Stimulated activated CD8-positive, alpha-beta memory T cell treated with anti-CD3 and anti-CD28 coated beads, Interleukin-12 subunit alpha, Interleukin-12 subunit beta, amount 100 ng/mL, for 1 hour (primary cell): Measurements from ENCODE around the gene ICAM2.
"Not testable (repeated sequence)": the region's sequence is repeated elsewhere in the genome, so short reads cannot be mapped to it uniquely, and the experiment has no call there.

Experiments used
- DNase-seq: peaks from one replicate; pipeline ENCODE4 v3.0.0-alpha.2; 2020; ENCODE audit warnings: low read depth

ICAM2 gene

DNA sequence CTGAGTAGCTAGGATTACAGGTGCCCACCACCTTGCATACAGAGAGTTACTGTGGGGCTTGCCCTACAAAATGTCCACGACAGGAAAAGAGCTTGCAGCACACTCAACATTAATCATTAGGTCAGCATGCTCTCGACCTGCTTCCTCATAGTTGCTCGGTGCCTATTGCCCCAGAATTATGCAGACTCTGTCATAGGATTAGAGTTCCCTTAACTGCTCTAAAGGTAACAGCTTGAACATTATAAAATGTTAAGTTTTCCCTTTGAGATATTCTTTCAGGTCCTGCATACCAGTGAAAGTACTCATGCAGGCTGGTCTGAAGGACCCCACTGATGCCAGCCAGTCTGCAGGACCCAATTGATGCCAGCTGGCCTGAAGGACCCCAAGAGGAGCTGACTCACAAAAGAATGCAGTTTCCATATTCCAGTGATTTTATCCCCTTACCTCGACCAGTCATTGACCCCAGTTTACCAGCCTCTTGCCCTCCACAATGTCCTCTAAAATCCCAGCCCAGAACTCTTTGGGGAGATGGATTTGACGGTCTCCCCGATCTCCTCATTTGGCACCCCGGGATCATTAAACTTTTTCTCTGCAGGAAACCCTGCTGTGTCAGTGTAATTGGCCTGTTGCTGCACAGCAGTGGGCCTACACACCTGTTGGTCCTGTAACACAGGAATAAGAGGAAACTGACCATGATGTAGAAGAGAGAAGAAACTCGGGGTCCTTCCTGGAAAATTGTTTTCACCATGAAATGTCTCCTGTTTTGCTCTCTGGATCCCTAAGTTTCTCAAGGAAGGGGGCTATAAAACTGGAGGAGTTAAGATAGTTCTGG lies 10.6 kb downstream of the ICAM2 start:
- no peak for DNase-seq

- no peak for DNase-seq
Measured at GRCh38 chr17:64008830-64009229, 11.6 kb downstream of the ICAM2 start.

- no peak for DNase-seq
Measured at GRCh38 chr17:64008346-64008745, 12.1 kb downstream of the ICAM2 start.

- DNase-seq: no peak
Measured at GRCh38 chr17:64007838-64008282, 12.6 kb downstream of the ICAM2 start.

- not testable (repeated sequence) for DNase-seq
Measured at GRCh38 chr17:64007089-64007837, 13.2 kb downstream of the ICAM2 start.

DNA sequence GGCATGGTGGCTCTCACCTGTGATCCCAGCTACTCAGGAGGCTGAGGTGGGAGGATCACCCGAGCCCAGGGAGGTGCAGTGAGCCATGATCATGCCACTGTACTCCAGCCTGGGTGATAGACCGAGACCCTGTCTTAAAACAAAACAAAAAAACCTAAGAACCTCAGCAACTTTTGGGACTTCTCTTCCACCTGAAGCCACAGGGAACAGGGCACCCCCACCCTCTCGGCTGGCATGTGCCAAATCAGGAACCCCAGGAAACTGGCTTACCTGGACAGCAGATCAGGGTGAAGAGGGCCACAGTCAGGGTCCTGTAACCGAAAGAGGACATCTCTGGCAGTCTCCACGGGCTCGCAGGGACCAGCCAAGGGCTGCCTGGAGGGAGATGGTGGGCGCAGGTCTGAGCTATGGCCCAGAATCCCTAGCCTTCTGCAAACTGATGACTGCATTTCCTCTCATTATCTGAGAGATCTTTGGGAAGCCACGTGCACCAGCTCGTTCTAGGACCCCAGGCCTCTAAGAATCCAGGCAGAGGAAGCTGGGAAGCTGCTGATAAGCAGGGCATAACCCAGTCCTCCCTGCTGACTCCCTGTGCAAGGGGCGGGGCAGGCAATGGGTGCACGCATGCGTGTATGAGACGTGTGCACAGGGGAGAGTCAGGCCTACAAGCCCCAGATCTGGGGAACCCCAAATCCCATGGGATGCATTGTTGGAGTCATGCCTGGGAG lies 13.9 kb downstream of the ICAM2 start:
- no peak for DNase-seq

DNA sequence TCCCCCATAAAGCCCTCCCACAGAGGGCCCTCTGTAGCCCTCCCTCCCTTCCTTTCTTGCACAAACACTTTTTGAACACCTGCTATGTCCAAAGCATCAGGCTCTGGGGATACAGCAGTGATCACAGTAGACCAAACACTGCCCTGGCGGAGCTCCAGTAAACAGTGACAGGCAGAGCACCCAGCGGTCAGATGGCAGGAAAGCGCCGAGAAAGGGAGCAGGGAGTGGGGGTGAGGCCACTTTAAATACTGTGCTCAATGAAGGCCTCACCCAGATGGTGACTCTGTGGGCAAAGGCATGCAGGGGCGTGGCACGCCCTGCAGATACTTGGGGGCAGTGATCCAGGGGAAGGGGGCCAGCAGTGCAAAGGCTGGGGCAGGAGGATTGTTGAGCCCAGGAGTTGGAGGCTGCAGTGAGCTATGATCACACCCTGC lies 14.7 kb downstream of the ICAM2 start:
- no peak for DNase-seq

GRCh38 chr17:64004903-64005733 lies 15.3 kb downstream of the ICAM2 start:
- no peak for DNase-seq

DNA sequence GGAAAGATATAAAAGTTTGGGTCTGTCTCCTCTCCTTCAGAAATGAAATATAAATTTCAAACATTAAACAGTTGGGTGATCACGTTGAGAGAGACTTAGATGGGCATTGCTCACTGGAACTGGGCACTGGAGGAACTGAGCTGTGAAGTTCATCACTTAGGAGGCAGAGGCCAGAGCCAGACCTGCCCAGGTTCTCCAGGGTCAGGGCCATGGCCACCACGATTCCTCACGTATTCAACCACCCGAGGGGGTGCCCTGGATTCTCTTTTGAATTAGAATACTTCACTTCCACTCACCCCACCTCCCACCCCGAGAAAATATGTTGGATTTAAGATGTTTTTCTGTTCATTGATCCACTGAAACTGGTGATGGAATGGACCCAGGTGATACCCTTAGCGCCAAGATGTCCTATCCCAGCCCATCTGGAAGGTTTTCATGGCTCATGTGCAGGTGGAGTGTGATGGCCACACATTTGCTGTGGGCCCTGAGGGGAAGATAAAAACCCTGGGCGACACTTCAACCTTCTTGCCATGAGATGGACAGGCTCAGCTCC lies 16.1 kb downstream of the ICAM2 start:
- no peak for DNase-seq

DNA sequence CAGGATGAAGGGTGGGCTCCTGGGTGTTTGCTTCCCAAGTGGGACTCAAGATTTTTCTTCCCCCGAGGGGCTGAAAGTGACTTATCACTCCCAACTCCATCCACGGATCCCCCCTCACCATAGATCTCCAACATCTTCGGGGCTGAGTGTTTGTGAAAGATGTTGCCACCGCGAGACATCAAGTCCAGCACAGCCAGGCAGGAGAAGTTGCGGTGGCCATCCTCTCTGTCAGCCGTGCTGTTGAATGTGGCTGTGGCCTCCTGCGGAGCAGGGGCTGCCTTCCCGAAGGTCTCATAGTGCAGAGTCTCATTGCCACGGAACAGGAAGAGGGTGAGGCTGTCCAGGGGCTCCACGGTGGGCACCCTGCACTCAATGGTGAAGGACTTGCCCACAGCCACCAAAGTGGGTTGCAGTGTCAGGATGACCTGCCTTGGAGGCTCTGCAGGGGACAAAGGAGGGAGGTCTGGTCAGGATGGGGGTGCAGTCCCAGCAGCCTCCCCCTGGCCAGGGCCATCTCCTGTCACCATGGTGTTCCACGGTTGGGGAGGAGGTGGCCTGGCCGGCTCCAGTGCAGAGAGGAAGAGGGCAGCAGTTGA lies 16.8 kb downstream of the ICAM2 start:
- DNase-seq: no peak

DNA sequence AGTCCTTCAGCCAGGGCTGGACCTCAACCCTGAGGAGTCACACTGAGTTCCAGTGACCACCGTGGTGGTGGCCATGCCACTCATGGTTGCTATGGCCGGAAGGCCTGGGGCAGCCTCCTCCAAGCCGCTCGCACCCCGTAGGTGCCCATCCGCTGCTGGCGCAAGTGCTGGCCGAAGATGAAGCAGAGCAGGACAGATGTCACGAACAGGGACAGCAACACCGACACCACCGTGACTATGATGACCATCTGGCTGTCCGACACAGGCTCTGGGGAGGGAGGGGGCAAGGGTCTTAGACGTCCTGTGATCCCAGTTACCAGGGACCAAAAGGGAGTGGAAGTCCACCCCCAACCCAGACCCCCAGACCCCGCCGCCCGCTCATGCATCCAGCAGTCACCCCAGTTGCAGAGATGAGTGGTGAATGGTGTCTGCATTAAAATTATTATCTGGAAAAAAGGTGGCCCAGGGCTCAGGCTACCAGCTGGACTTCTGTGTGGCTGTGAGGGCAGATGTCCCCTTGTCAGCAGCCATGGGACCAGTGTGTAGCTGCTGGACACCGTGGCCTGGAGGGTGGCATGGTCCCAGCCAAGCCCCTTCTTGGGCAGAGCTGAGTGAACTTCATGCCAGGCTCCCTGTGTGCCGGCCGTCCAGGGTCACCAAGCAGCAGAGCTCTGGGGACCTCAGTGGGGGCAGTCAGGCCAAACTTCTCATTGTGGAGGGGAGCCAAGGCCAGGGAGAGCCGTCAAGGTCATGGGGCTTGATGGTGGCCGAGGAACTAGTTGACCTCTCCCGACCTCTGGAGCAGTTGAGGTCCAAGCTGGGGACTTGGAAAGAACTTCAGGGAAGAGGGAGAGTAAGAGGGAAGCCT lies 17.5 kb downstream of the ICAM2 start:
- DNase-seq: no peak

- no peak for DNase-seq
Measured at GRCh38 chr17:64001763-64002529, 18.5 kb downstream of the ICAM2 start.

DNA sequence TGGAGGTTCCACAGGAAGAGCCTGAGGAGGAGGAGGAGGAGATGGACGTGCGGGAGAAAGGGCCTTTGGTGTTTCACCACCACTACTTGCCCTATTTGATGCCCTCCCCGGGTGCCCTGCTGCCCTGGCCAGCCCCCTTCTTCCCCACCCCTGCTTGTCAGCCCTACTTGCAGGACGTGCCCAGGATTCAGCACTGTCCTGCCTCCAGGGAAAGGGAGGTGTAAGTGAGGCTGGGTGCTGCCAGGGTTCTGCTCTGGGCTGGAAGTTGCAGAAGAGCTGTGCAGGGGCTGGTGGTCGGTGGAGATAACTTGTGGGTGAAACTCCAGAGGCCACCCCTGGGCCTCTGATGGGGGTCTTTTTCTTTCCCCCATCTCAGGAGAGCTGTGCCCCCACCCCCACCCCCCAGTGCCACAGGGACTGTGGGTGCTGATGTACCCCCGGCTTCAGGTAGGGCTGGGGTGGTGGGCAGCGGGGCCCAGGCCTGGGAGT lies 19.3 kb downstream of the ICAM2 start:
- no peak for DNase-seq

DNA sequence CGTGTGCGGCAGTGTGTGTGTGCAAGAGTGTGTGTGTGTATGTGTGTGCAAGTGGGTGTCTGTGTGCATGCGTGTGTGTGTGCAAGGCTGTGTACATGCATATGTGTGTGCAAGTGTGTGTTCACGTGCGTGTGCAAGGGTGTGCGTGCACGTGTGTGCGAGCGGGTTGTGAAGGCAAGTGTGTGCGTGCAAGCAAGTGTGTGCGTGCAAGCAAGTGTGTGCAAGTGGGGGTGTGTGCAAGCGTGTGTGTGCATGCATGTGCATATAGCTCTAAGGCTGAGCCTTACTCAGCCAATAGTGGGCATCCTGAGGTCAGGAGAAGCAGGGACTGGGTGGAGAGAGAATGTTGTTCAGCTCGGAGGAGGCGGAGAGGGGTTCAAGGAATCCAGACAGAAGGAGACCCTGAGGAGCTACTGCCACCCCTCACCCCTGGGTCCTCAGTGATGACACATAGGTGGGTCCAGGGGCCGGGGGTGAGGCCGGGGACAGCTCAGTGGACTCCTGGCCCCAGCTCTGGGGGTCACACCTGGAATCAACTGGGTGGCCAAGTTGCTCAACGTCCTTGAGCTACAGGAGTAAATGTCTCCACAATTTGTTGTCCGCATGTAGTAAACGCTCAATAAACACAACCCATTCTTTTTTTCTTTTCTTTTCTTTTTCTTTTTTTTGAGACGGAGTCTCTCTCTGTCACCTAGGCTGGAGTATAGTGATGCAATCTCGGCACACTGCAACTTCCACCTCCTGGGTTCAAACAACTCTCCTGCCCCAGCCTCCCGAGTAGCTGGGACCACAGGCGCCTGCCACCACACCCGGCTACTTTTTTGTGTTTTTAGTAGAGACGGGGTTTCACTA lies 20.5 kb downstream of the ICAM2 start:
- DNase-seq: no peak

DNA sequence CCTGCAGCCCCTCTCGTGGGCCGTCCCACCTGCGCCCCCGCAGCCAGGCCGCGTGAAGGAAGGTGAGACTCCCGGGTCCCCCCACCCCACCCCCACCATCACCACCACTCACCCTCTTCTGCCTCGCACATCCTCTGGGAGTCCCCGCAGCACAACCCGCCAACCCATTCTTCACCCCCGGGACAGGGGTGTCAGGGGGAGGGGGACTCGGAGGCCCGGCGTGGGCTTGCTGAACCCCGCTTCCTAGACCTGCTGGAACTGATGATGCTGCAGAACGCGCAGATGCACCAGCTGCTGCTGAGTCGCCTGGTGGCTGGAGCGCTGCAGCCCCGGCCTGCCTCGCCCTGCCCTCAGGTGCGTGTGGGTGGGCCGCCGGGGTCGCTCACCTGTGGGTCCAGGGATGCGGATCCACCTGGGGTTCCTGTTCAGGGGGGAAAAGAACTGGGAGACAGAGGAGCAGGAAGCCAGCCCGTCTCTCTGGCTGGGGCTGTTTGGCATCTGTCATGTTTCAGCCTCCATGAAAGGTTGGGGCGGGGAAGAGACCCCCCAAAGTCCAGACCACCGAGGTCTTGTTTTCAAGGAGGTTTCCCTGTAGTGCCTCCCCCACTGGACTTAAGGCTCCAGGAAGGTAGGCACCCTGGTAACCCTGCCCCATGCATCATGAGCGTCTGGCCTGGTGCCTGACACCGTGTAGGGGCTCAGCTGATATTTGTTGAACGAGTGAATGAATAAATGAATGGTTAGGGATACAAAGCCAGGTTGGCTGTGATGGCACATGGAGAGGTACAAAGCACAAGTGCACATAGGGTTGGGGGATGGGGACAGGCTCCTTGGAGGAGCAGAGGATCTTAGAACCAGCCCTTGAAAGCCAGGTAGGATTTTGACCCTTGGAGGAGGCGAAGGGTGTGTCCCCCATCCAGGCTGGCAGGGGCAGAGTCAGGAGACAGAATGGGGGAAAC lies 21.4 kb downstream of the ICAM2 start:
- DNase-seq: no peak

DNA sequence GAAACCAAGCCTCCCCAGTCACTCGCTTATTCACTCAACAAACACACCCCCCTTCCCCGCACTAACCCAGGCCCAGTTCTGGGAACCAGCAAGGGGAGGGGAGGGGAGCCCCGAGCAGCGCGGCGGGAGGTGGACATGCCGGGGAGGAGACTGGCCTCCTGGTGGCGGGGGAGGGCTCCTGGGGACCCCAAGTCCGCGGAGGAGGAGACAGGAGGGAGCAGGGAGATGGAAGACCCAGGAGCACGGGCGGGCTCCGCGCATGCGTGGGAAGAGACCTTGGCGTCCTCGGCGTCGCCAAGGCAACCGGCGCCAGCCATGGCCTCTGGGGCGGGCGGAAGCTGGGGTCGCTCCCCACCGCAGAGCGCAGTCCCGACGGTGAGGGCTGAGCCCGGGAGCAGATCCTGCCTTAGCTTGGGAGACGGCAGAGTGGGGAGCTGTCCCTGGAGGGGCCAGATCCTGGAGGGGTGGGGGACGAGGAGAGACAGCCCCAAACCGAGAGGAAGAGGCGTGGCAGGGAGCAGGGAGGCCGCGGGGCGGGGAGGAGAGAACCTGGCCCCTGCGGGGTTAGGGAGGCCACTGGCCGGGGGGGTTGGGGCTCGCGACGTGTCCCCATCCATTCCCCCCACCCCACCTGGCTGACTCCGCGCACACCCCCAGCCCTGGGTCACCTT lies 22.2 kb downstream of the ICAM2 start, which contains the start of gene PRR29:
Gene PRR29 (plus strand): TSS at position 302 of the 671 bp plus-strand sequence. CDS start 14 bp downstream, at position 316.
- peak; percentile 41 for DNase-seq
